HFFc6 (cell line): ENCODE measurements around the gene FEM1C. TPM values are rescaled to one million over a fixed set of nuclear protein-coding genes. Genes with fewer than 3 reads are reported as not detected.
A peak's percentile ranks its signal among the peaks of the same experiment; 100 is the strongest.

ENCODE experiments used
- DNase-seq: peaks from one replicate; pipeline ENCODE4 v3.0.0-alpha.2; 2018
- H3K27ac Mint-ChIP-seq: 2 replicates; pipeline ENCODE4 v1.8.0; 2020; ENCODE audit warnings: mild to moderate bottlenecking, mixed read lengths
- H3K27me3 Mint-ChIP-seq: 2 replicates; pipeline ENCODE4 v1.8.0; 2021; ENCODE audit warnings: mild to moderate bottlenecking, moderate library complexity, mixed read lengths; ENCODE audit not compliant: insufficient read depth
- H3K36me3 Mint-ChIP-seq: 2 replicates; pipeline ENCODE4 v1.8.0; 2021; ENCODE audit warnings: low read depth, mixed read lengths
- H3K4me1 Mint-ChIP-seq: 2 replicates; pipeline ENCODE4 v1.8.0; 2020; ENCODE audit warnings: low read depth, mixed read lengths
- H3K4me3 Mint-ChIP-seq: 2 replicates; pipeline ENCODE4 v1.8.0; 2020; ENCODE audit warnings: mild to moderate bottlenecking, moderate library complexity, mixed read lengths
- H3K9me3 Mint-ChIP-seq: 2 replicates; pipeline ENCODE4 v1.8.0; 2020; ENCODE audit warnings: mild to moderate bottlenecking, mixed read lengths
- total RNA-seq, 6 experiments: library from RNA; stranded (reverse); fragmentation: NEBNext Ultra II Directional; extraction: Animal tissue kit (Norgen Biotek cat#: 25700); gene quantifications; 2 replicates in 1 of 6; 3 replicates in 5 of 6; pipeline ENCODE4 v1.2.3, GENCODE V29; 2021
- TF ChIP-seq, protein P1 (sequence below): fragments of 200-600 bp; sonication (generic); IDR thresholded peaks from 2 replicates; pipeline ENCODE4 v1.5.0; 2021; ENCODE audit warnings: antibody characterized with exemption, mild to moderate bottlenecking

FEM1C gene
- total RNA-seq, 6 experiments from 2014 or later: 12.1 to 15.9 (median 14.9) TPM

DNA sequence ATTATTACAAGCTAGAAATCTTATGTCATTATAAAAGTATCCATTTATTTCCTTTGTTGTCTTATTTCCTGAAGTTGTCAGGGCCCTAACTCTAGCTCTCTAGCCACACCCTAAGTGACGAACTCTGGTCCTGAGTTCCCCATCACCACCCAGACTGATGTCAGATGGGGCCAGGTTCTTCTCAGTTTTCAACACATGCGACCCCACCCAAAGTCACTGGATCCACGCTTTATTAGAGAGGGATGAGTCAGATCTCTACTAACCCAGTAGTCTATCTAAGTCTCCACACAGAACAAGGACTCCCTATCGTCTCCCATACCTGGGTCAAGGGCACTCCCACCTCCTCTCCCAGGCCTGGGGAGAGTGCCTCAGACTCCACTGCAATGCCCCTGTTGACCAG lies 6.8 kb upstream of the FEM1C start:
- Mint-ChIP-seq H3K36me3 (no peaks in the 10 kb centered on the region), H3K27me3 (no peaks in the 10 kb centered on the region; the same call in 1 of the 2 replicates), H3K27ac (peak overlapping the region; percentile 49), H3K4me1 (peaks cover 46% of the 10 kb centered on the region), H3K4me3 (no peak overlapping the region), H3K9me3 (no peaks in the 10 kb centered on the region)
- DNase-seq: no peak
- TF ChIP-seq, protein P1, sequence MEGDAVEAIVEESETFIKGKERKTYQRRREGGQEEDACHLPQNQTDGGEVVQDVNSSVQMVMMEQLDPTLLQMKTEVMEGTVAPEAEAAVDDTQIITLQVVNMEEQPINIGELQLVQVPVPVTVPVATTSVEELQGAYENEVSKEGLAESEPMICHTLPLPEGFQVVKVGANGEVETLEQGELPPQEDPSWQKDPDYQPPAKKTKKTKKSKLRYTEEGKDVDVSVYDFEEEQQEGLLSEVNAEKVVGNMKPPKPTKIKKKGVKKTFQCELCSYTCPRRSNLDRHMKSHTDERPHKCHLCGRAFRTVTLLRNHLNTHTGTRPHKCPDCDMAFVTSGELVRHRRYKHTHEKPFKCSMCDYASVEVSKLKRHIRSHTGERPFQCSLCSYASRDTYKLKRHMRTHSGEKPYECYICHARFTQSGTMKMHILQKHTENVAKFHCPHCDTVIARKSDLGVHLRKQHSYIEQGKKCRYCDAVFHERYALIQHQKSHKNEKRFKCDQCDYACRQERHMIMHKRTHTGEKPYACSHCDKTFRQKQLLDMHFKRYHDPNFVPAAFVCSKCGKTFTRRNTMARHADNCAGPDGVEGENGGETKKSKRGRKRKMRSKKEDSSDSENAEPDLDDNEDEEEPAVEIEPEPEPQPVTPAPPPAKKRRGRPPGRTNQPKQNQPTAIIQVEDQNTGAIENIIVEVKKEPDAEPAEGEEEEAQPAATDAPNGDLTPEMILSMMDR: no peak

GRCh38 chr5:115549154-115549553 lies 4.6 kb upstream of the FEM1C start:
- Mint-ChIP-seq H3K4me1 (peaks cover 45% of the 10 kb centered on the region), H3K27ac (no peak overlapping the region), H3K4me3 (no peak overlapping the region), H3K9me3 (peaks cover 8% of the 10 kb centered on the region), H3K27me3 (no peaks in the 10 kb centered on the region; the same call in 1 of the 2 replicates), H3K36me3 (peaks cover 7% of the 10 kb centered on the region)
- TF ChIP-seq, protein P1: peak; percentile 64
- no peak for DNase-seq

GRCh38 chr5:115548683-115549082 lies 4.1 kb upstream of the FEM1C start:
- Mint-ChIP-seq H3K9me3 (peaks cover 8% of the 10 kb centered on the region), H3K4me3 (no peak overlapping the region), H3K4me1 (peaks cover 41% of the 10 kb centered on the region), H3K36me3 (peaks cover 10% of the 10 kb centered on the region), H3K27me3 (peaks cover 2% of the 10 kb centered on the region), H3K27ac (no peak overlapping the region)
- TF ChIP-seq, protein P1: no peak
- DNase-seq: no peak

DNA sequence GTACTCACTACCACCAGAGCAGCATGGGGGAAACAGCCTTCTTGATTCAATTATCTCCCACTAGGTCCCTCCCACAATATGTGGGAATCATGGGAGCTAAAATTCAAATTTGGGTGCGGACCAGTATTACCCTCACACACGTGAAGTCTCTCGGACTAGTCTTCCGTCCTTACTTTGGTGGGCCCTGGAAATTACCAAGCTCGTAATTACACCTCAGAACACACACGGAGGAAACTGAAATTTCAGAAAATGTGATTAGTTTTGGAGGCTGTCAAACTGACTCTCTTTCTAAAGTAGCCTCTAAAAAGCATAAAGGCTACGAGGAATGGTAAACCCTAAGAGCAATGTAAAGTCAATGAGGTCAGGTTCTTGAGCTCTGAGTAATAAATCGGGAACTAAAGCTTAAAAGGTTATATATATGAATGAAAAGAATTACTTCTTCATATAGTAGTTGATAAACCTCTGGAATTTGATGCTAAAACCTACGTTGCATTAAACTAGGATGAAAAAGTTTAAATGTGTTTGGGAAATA lies 842 bp upstream of the FEM1C start:
- DNase-seq: no peak
- H3K36me3 Mint-ChIP-seq: peaks cover 43% of the 10 kb centered on the region
- TF ChIP-seq, protein P1: no peak
- peaks cover 36% of the 10 kb centered on the region for H3K4me1 Mint-ChIP-seq
- peaks cover 8% of the 10 kb centered on the region for H3K9me3 Mint-ChIP-seq
- H3K4me3 Mint-ChIP-seq: no peak overlapping the region
- peaks cover 2% of the 10 kb centered on the region; the same call in 1 of the 2 replicates for H3K27me3 Mint-ChIP-seq
- peak overlapping the region; percentile 92 for H3K27ac Mint-ChIP-seq

- Mint-ChIP-seq H3K4me3 (peak overlapping the region; percentile 99), H3K9me3 (peaks cover 8% of the 10 kb centered on the region), H3K36me3 (peaks cover 57% of the 10 kb centered on the region), H3K4me1 (peaks cover 47% of the 10 kb centered on the region), H3K27ac (peak overlapping the region; percentile 96), H3K27me3 (peaks cover 2% of the 10 kb centered on the region; the same call in 1 of the 2 replicates)
- DNase-seq: peak; percentile 32
- TF ChIP-seq, protein P1: no peak
Observed at GRCh38 chr5:115544043-115544435, 536 bp downstream of the FEM1C start.
